MM.1S (cell line): ENCODE data around the gene KCNG2.

Experiments
- DNase-seq: peaks from one replicate; pipeline ENCODE4 v3.0.0-alpha.2; 2015
- H2AFZ ChIP-seq: fragments of 300-600 bp; sonication (generic); 2 replicates; pipeline ENCODE4 v1.6.0; 2016; ENCODE audit warnings: antibody characterized with exemption, low read length
- H3F3A ChIP-seq: fragments of 300-600 bp; sonication (generic); 2 replicates; pipeline ENCODE4 v1.6.1; 2016; ENCODE audit warnings: mild to moderate bottlenecking, antibody characterized with exemption, low read length, moderate library complexity, mixed read lengths; ENCODE audit not compliant: insufficient read depth
- H3K27ac ChIP-seq: fragments of 300-600 bp; sonication (generic); 2 replicates; pipeline ENCODE4 v1.5.1; 2016; ENCODE audit warnings: mild to moderate bottlenecking, low read length
- H3K27me3 ChIP-seq: fragments of 300-600 bp; sonication (generic); replicated peaks from 2 replicates; pipeline ENCODE4 v1.6.0; 2016; ENCODE audit warnings: low read length; ENCODE audit not compliant: insufficient read depth
- H3K36me3 ChIP-seq: fragments of 300-600 bp; sonication (generic); replicated peaks from 2 replicates; pipeline ENCODE4 v1.6.1; 2016; ENCODE audit warnings: mild to moderate bottlenecking, low read length, mixed read lengths; ENCODE audit not compliant: insufficient read depth
- H3K4me1 ChIP-seq: fragments of 300-600 bp; sonication (generic); 2 replicates; pipeline ENCODE4 v1.6.1; 2016; ENCODE audit warnings: low read length, mixed read lengths
- H3K4me2 ChIP-seq: fragments of 300-600 bp; sonication (generic); 2 replicates; pipeline ENCODE4 v1.6.0; 2016; ENCODE audit warnings: low read depth, low read length
- H3K4me3 ChIP-seq: fragments of 300-600 bp; sonication (generic); 2 replicates; pipeline ENCODE4 v1.5.1; 2016; ENCODE audit warnings: low read length, mixed read lengths
- H3K79me2 ChIP-seq: fragments of 300-600 bp; sonication (generic); 2 replicates; pipeline ENCODE4 v1.6.1; 2016; ENCODE audit warnings: mixed run types, low read length, mixed read lengths
- H3K9ac ChIP-seq: fragments of 300-600 bp; sonication (generic); 2 replicates; pipeline ENCODE4 v1.6.1; 2016; ENCODE audit warnings: low read length, mixed read lengths
- H3K9me2 ChIP-seq: fragments of 300-600 bp; sonication (generic); replicated peaks from 2 replicates; pipeline ENCODE4 v1.6.1; 2016; ENCODE audit warnings: mild to moderate bottlenecking, low read length, mixed read lengths; ENCODE audit not compliant: insufficient read depth
- H3K9me3 ChIP-seq: fragments of 300-600 bp; sonication (generic); replicated peaks from 2 replicates; pipeline ENCODE4 v1.6.1; 2016; ENCODE audit warnings: mild to moderate bottlenecking, low read length, mixed read lengths; ENCODE audit not compliant: insufficient read depth
- H4K20me1 ChIP-seq: fragments of 300-600 bp; sonication (generic); 2 replicates; pipeline ENCODE4 v1.6.1; 2016; ENCODE audit warnings: mild to moderate bottlenecking, low read length, moderate library complexity, mixed read lengths; ENCODE audit not compliant: insufficient read depth
- EZH2 ChIP-seq: fragments of 300-600 bp; sonication (generic); optimal IDR thresholded peaks from 2 replicates; pipeline ENCODE3; 2017; ENCODE audit warnings: low read depth, mild to moderate bottlenecking, antibody characterized with exemption, low read length, mixed read lengths
- EZH2phosphoT487 ChIP-seq: fragments of 300-600 bp; sonication (generic); IDR thresholded peaks from 2 replicates; pipeline ENCODE4 v1.6.1; 2018; ENCODE audit warnings: antibody characterized with exemption, low read length
- TF ChIP-seq, protein P1 (sequence below): fragments of 300-600 bp; sonication (generic); IDR thresholded peaks from 2 replicates; pipeline ENCODE4 v1.5.1; 2016; ENCODE audit warnings: antibody characterized with exemption, low read length, mixed read lengths

The KCNG2 gene

DNA sequence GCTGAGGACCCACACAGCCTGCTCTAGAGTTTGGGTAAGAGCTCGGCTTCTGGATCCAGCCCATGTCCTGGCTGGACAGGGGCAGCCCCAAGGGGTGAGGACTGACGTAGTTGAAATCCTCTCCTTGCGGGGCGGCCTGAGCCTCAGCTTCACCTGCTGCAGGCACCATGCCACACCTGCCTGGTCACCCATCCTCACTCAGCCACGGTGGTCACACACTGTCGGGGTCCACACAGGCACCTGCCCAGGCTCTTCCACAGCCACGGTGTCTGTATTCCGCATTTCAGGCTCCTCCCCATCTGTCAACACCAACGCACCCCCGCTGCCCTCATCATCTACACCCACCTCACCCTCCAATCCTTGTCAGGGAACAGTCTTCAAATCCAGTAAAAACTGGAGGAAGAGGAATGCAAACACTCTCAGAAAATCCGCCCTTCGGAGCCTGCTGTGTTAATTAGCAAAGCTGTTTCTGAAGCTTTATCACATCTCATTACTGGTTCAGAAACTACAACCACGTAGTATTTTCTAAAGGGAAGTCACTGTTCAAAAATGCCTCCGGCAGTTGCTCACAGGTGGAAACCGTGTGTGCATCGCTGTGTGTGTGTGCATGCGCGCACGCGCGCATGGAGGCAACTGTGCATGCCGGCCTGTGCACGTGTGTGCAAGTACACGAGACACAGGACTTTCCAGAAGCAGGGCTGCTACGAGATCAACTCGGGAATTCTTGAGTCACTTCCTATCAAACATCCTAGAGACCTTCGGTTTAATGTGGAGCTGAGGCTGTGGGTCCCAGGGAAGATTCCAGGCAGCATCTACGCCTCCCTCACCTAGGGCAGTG is 115.5 kb downstream of the KCNG2 start:
- TF ChIP-seq EZH2, result no peak
- no peak for TF ChIP-seq EZH2phosphoT487
- TF ChIP-seq, protein P1, sequence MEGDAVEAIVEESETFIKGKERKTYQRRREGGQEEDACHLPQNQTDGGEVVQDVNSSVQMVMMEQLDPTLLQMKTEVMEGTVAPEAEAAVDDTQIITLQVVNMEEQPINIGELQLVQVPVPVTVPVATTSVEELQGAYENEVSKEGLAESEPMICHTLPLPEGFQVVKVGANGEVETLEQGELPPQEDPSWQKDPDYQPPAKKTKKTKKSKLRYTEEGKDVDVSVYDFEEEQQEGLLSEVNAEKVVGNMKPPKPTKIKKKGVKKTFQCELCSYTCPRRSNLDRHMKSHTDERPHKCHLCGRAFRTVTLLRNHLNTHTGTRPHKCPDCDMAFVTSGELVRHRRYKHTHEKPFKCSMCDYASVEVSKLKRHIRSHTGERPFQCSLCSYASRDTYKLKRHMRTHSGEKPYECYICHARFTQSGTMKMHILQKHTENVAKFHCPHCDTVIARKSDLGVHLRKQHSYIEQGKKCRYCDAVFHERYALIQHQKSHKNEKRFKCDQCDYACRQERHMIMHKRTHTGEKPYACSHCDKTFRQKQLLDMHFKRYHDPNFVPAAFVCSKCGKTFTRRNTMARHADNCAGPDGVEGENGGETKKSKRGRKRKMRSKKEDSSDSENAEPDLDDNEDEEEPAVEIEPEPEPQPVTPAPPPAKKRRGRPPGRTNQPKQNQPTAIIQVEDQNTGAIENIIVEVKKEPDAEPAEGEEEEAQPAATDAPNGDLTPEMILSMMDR, result no peak
- H4K20me1 ChIP-seq, result no peaks in the 10 kb centered on the region
- no peaks in the 10 kb centered on the region for H3K27me3 ChIP-seq
- H3K9ac ChIP-seq, result no peak overlapping the region
- H3K4me1 ChIP-seq, result no peaks in the 10 kb centered on the region
- H3K4me2 ChIP-seq, result no peak overlapping the region
- H3K4me3 ChIP-seq, result no peak overlapping the region
- H3K36me3 ChIP-seq, result no peaks in the 10 kb centered on the region
- no peak overlapping the region for H2AFZ ChIP-seq
- DNase-seq, result no peak
- no peaks in the 10 kb centered on the region for H3K9me2 ChIP-seq
- no peaks in the 10 kb centered on the region for H3K9me3 ChIP-seq
- no peaks in the 10 kb centered on the region for H3K79me2 ChIP-seq
- no peaks in the 10 kb centered on the region for H3F3A ChIP-seq
- H3K27ac ChIP-seq, result no peak overlapping the region

DNA sequence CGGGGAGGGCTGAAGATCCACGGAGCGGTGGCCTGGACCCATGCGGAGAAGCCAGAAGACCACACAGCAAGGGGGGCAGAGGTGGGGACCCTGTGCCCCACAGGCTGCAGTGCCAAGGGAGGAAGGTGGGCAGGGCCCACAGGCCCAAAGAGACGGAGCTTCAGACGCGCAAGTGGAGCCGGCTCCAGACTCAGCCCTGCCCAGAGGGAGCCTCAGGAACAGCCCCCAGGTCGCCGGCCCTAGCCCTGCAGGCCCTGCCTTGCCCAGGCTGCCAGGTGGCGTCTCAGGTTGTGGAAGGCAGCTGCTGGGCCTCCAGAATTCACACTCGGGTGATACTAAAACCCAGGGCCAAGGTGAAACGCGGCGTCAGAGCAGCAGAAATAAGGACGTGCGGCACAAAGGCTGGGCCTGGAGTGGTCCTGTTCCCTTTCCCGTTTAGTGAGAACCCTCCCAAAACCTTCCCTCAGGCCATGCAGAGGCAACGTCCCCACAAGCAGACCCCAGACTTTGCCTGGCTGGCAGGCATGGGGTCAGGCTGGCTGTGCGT is 116.9 kb downstream of the KCNG2 start:
- Histone ChIP-seq H3K36me3 (no peaks in the 10 kb centered on the region), H3F3A (no peaks in the 10 kb centered on the region), H3K9me2 (no peaks in the 10 kb centered on the region), H3K4me3 (no peak overlapping the region), H3K9ac (no peak overlapping the region), H3K4me1 (no peaks in the 10 kb centered on the region), H3K27ac (no peak overlapping the region), H3K27me3 (no peaks in the 10 kb centered on the region), H3K9me3 (no peaks in the 10 kb centered on the region), H3K4me2 (no peak overlapping the region), H2AFZ (no peak overlapping the region), H3K79me2 (no peaks in the 10 kb centered on the region), H4K20me1 (no peaks in the 10 kb centered on the region)
- no peak for DNase-seq
- TF ChIP-seq, protein P1, result no peak
- TF ChIP-seq EZH2phosphoT487 (no peak), EZH2 (no peak)

DNA sequence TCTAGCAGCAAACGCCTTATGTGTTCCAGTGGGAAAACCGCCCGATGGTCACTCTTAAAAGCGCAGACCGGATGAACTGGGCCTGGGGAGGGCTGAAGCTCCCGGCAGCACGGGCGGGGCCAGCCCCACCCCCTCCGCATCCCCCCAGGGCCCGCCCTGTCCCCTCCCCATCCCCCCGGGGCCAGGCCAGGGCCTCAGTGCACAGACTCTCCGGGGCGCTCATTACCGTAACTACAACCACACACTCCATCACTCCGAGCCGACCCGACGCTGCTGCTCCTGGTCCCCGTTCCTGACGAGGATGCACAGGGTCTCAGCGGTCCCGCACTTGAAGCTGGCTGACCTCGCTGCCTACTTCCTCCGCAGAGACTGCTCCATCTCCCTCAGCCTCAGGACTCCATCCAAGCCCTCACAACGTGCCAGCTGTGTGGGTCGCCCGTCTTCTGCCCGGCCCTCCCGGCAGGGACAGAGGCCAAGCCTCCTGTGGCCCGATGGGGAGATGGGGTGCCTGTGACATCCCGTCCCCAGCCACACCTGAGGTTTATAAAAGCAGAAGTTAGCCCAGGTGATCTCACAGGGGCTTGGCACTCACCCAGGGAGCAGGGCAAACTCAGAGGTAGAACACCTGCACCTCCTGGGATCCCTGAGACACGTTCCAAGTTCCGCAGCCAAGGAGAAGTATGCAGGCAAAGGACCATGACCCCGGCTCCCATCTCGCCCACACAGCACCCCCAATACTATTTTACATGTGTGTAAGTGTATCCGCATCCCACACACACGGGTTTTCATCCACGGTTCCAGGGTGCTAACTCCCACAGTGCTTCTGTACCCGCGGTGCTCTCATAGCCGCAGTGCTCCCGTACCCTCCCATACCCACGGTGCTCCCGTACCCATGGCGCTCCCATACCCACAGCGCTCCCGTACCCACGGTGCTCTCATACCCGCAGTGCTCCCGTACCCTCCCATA is 117.7 kb downstream of the KCNG2 start:
- Histone ChIP-seq H3K4me2 (no peak overlapping the region), H3K9me2 (no peaks in the 10 kb centered on the region), H3K9ac (no peak overlapping the region), H3F3A (no peaks in the 10 kb centered on the region), H3K4me1 (no peaks in the 10 kb centered on the region), H3K36me3 (no peaks in the 10 kb centered on the region), H2AFZ (no peak overlapping the region), H3K27me3 (no peaks in the 10 kb centered on the region), H3K4me3 (no peak overlapping the region), H3K9me3 (no peaks in the 10 kb centered on the region), H4K20me1 (no peaks in the 10 kb centered on the region), H3K27ac (no peak overlapping the region), H3K79me2 (no peaks in the 10 kb centered on the region)
- no peak for DNase-seq
- TF ChIP-seq EZH2phosphoT487, result no peak
- no peak for TF ChIP-seq EZH2
- TF ChIP-seq, protein P1, result no peak
